GM12878 (cell line): ENCODE measurements around the gene ADPRHL1. TPM values are rescaled to one million over a fixed set of nuclear protein-coding genes. Genes with fewer than 3 reads are reported as not detected.

Source experiments
- ATAC-seq: fragments of 200-7000 bp; cut with Tn5 transposase; 3 replicates; pipeline ENCODE4 v1.9.1; 2020; ENCODE audit warnings: mild to moderate bottlenecking, moderate library complexity
- BruUV-seq: library from RNA; stranded (reverse); fragments of 400-500 nt; replicated peaks from 2 replicates; lab custom pipeline; 2021; lab: Mats Ljungman, UMichigan
- CTCF ChIA-PET: fragments of 300-600 bp; sonication (Branson Sonifier 250); formaldehyde crosslinking; extraction: SDS; loops from one replicate; lab custom pipeline; 2021; ENCODE audit warnings: inconsistent platforms; lab: Yijun Ruan, JAX
- POLR2A ChIA-PET: fragments of 350-600 bp; formaldehyde crosslinking; extraction: SDS; loops from one replicate; lab custom pipeline; 2021; ENCODE audit warnings: inconsistent platforms; lab: Charles Lee
- RAD21 ChIA-PET: fragments of 300-600 bp; sonication (Branson Sonifier 250); formaldehyde crosslinking; loops from one replicate; lab custom pipeline; 2023; ENCODE audit warnings: antibody characterized with exemption; ENCODE audit not compliant: unreplicated experiment; lab: Charles Lee
- SMC1A ChIA-PET: fragments of 300-600 bp; sonication (Branson Sonifier 250); formaldehyde crosslinking; loops from one replicate; lab custom pipeline; 2023; ENCODE audit not compliant: unreplicated experiment, uncharacterized antibody; lab: Charles Lee
- DNase-seq: peaks from one replicate; pipeline ENCODE4 v3.0.0-alpha.2; 2011; ENCODE audit warnings: low read depth, low spot score
- FAIRE-seq: peaks from 3 replicates; lab custom pipeline; 2011; peaks lifted over from hg19 to GRCh38; lab: Jason Lieb, UNC
- H2AFZ ChIP-seq: 2 replicates; pipeline ENCODE4 v1.6.0; 2011; ENCODE audit warnings: low read depth, low read length, control low read depth; ENCODE audit not compliant: control insufficient read depth
- H3K27ac ChIP-seq: 2 replicates; pipeline ENCODE4 v1.5.1; 2011; ENCODE audit warnings: control low read depth; ENCODE audit not compliant: control insufficient read depth, insufficient read depth
- H3K27me3 ChIP-seq, 2 experiments: replicated peaks in 1 of 2; 2 replicates each; pipeline versions ENCODE4 v1.6.0 to v1.6.1; 2011; ENCODE audit warnings: low read length in 1 of 2; ENCODE audit not compliant: control insufficient read depth in 2 of 2, insufficient read depth in 2 of 2
- H3K36me3 ChIP-seq, 2 experiments: 2 replicates each; pipeline ENCODE4 v1.5.1; 2011; ENCODE audit warnings: low read length in 1 of 2; ENCODE audit not compliant: control insufficient read depth in 2 of 2, insufficient read depth in 2 of 2
- H3K4me1 ChIP-seq: 2 replicates; pipeline ENCODE4 v1.6.1; 2011; ENCODE audit warnings: mild to moderate bottlenecking, low read length, moderate library complexity, mixed read lengths; ENCODE audit not compliant: control insufficient read depth, insufficient read depth
- H3K4me2 ChIP-seq: 2 replicates; pipeline ENCODE4 v1.6.0; 2011; ENCODE audit warnings: control low read depth; ENCODE audit not compliant: control insufficient read depth, insufficient read depth
- H3K4me3 ChIP-seq: fragments of 200-600 bp; sonication (generic); 2 replicates; pipeline ENCODE4 v1.5.1; 2016
- H3K79me2 ChIP-seq: 2 replicates; pipeline ENCODE4 v1.6.0; 2011; ENCODE audit warnings: low read length; ENCODE audit not compliant: control insufficient read depth, insufficient read depth
- H3K9ac ChIP-seq: 2 replicates; pipeline ENCODE4 v1.8.0; 2011; ENCODE audit warnings: low read length, control low read depth, mixed read lengths; ENCODE audit not compliant: control insufficient read depth, insufficient read depth
- H3K9me3 ChIP-seq: replicated peaks from 3 replicates; pipeline ENCODE4 v1.5.1; 2011; ENCODE audit warnings: mild to moderate bottlenecking, low read length; ENCODE audit not compliant: control insufficient read depth, insufficient read depth
- H4K20me1 ChIP-seq: 2 replicates; pipeline ENCODE4 v1.6.0; 2011; ENCODE audit not compliant: control insufficient read depth, insufficient read depth
- BCL3 ChIP-seq: IDR thresholded peaks from 2 replicates; pipeline ENCODE4 v1.6.1; 2011; ENCODE audit warnings: borderline replicate concordance, low read depth, mild to moderate bottlenecking, moderate library complexity, low read length; ENCODE audit not compliant: insufficient read depth, poor library complexity, severe bottlenecking
- BHLHE40 ChIP-seq, 2 experiments: fragments of 450-650 bp in 1 of 2; IDR thresholded peaks; 2 replicates each; pipeline ENCODE4 v1.6.1; 2011 to 2017; ENCODE audit warnings: low read depth in 2 of 2, borderline replicate concordance in 1 of 2, improper control_type of control experiment in 1 of 2, low read length in 1 of 2, mild to moderate bottlenecking in 1 of 2
- KDM1A ChIP-seq: fragments of 200-600 bp; sonication (generic); IDR thresholded peaks from 2 replicates; pipeline ENCODE4 v1.6.1; 2016; ENCODE audit warnings: borderline replicate concordance
- MEF2B ChIP-seq: fragments of 450-650 bp; IDR thresholded peaks from 2 replicates; pipeline ENCODE4 v1.6.1; 2018; ENCODE audit warnings: mild to moderate bottlenecking, moderate library complexity; ENCODE audit not compliant: partially characterized antibody, poor library complexity, severe bottlenecking
- POLR2A ChIP-seq: IDR thresholded peaks from 2 replicates; pipeline ENCODE4 v1.6.1; 2011; ENCODE audit warnings: low read depth, mild to moderate bottlenecking, low read length
- TAF1 ChIP-seq: IDR thresholded peaks from 2 replicates; pipeline ENCODE4 v1.6.1; 2011; ENCODE audit warnings: mild to moderate bottlenecking, low read depth, low read length, borderline replicate concordance
- TCF12 ChIP-seq: IDR thresholded peaks from 2 replicates; pipeline ENCODE4 v1.6.1; 2011; ENCODE audit warnings: low read depth, mild to moderate bottlenecking, low read length
- TCF3 ChIP-seq: IDR thresholded peaks from 2 replicates; pipeline ENCODE4 v1.6.1; 2012; ENCODE audit warnings: low read depth, mild to moderate bottlenecking, low read length, borderline replicate concordance; ENCODE audit not compliant: insufficient read depth
- WGBS: methylation state at CpG from one replicate; pipeline ENCODE4 v1.1.6; 2016; ENCODE audit warnings: low lambda C conversion rate; ENCODE audit not compliant: insufficient replicate concordance, insufficient coverage; ENCODE audit errors: missing lambda C conversion rate; 5-methylcytosine and 5-hydroxymethylcytosine counted together
- in situ Hi-C: fragments of 300-500 bp; cut with MboI; formaldehyde crosslinking; loops from 9 replicates; pipeline ENCODE4 v1.14.3; 2018; ENCODE audit warnings: mixed read lengths
- intact Hi-C: fragments of 100-400 bp; cut with micrococcal nuclease; formaldehyde crosslinking; loops from one replicate; pipeline ENCODE4 v1.14.2; 2022; ENCODE audit not compliant: unreplicated experiment
- polyA plus RNA-seq, 11 experiments: library from polyadenylated mRNA; depleted of rRNA in 4 of 11; unstranded in 6 of 11; stranded (reverse) in 5 of 11; fragments of >200 nt; fragmentation: Nextera tagmentation in 4 of 11; fragmentation: Illumina TruSeq in 1 of 11; extraction: Ambion mirVana in 4 of 11; extraction: Trizol in 1 of 11; gene quantifications; 1 replicate in 1 of 11; 2 replicates in 10 of 11; pipeline versions ENCODE4 v1.2.1 to v1.2.3, GENCODE V29; 2011 to 2016; ENCODE audit warnings: inconsistent platforms in 2 of 11, missing spikeins in 2 of 11, low read depth in 1 of 11
- total RNA-seq, 4 experiments: library from RNA; depleted of rRNA in 3 of 4; stranded (reverse); fragments of >200 nt in 3 of 4; fragmentation: Illumina TruSeq in 1 of 4; extraction: Trizol in 1 of 4; gene quantifications; 2 replicates each; pipeline versions ENCODE4 v1.2.1 to v1.2.3, GENCODE V29; 2013 to 2021

ADPRHL1 gene
- total and polyA plus RNA-seq, 10 of the 15 experiments (the other 5 are each of a cell fraction or from before 2014, with no cell fraction given) = 0.05 to 1.9 (median 1.0) TPM

- POLR2A ChIA-PET = no interaction called here
- Histone ChIP-seq H3K79me2 (no peaks in the 10 kb centered on the region), H3K4me1 (peaks cover 9% of the 10 kb centered on the region), H3K27me3 (no peaks in the 10 kb centered on the region), H3K4me3 (no peak overlapping the region), H4K20me1 (no peaks in the 10 kb centered on the region), H3K4me2 (peak overlapping the region; percentile 67; the same call in 1 of the 2 replicates), H3K27ac (no peak overlapping the region), H3K36me3 (no peaks in the 10 kb centered on the region), H3K9me3 (no peaks in the 10 kb centered on the region; the same call in 2 of the 3 replicates), H2AFZ (peak overlapping the region; percentile 60), H3K9ac (no peak overlapping the region)
- intact Hi-C loops (no loop called here), in situ Hi-C loops (no loop called here)
- BruUV-seq = no TSS peak
- CTCF ChIA-PET = no interaction called here
- SMC1A ChIA-PET = no interaction called here
- DNase-seq (no peak), ATAC-seq (peak; percentile 21; the same call in 2 of the 3 replicates), FAIRE-seq (no peak)
- RAD21 ChIA-PET = no interaction called here
- peak; percentile 87 for TF ChIP-seq TCF12
- no peak for TF ChIP-seq BCL3
- 0 out of 2 replicates have a peak, but pooled peaks have one; percentile 37 for TF ChIP-seq TCF3
- peak; percentile 51 to 60; a peak in 2 of 4 replicates for TF ChIP-seq BHLHE40 (IDR thresholded peaks at IDR 0.05; ENCODE audit: borderline replicate concordance in 1 of 2, low read depth in 2 of 2, low read length in 1 of 2)
- 0 out of 2 replicates have a peak, but pooled peaks have one; percentile 42 for TF ChIP-seq TAF1
- TF ChIP-seq POLR2A = peak; percentile 51
- TF ChIP-seq MEF2B = peak; percentile 72
- TF ChIP-seq KDM1A = no peak
- 29% methylated on average over 13 of the region's 19 CpGs for WGBS
Measured at GRCh38 chr13:113445791-113446487, 7.3 kb downstream of the ADPRHL1 start.
